ENCODE results near the gene RNF145. TPM values are rescaled to one million over a fixed set of nuclear protein-coding genes. Genes with fewer than 3 reads are reported as not detected.
"Not testable (repeated sequence)": the region's sequence is repeated elsewhere in the genome, so short reads cannot be mapped to it uniquely, and the experiment has no call there.

Gene RNF145
- total RNA-seq, 2 experiments from 2014 or later = 91.4 to 91.8 TPM

DNA sequence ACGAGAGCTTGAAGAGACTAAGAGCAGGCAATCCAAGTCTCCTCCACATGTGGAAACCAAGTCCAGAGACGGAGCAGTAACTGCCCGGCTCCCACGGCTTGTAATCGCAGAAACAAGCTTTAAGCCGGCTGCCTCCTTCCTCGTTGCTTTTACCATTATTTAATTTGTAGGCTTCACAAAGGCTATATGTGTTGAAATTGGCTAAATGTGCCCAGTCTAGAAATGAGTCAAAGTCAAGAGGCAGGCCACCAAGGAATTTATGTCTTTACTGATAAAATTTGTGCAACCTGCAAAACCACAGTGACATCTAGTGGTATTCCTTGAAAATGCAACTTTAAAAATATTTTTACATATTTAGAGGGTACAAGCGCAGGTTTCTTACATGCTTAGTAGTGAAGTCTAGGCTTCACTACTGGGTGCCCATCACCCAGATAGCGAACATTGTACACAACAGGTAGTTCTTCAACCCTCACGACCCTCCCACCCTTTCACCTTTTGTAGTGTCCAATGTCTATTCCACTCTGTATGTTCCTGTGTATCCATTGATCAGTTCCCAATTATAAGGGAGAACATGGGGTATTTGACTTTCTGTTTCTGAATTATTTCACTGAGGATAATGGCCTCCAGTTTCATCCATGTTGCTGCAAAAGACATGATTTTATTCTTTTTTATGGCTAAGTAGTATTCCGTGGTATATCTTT is 76.2 kb downstream of the RNF145 start:
- ChIA-PET CTCF (interaction anchor here (0.6 to 1.4 kb wide), 8 partner anchors 11 to 1259 kb away, joined by 3 to 6 read pairs (median 4); no protein-coding TSS in a partner anchor), POLR2A (no interaction called here)

DNA sequence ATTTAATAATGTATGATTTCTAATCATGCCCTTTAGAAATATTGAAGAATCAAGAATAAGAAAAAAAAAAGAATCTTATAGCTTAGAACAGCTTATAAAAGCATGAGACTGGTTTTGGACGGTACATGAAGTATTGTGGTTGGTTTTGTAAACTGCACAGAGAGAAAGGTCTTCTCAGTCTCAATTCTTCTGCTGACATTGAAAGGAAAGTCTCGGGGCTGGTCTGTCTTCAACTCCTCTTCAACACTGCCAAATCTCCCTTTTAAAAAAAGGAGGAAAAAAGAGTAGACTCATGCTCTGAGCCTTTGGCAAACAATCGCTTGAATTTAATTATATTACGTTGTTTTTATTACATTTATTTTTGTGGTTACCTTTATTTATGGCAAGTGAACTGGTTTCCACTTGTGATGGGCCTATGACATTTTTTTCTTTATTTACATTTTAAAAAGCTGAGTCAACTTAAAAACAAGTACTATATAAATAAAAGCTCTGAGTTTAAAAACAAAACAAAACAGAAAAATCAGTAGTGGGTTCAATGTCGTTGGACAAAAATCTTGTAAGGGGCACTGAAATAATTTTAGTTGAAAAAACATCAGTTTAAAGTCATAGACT is 76.8 kb downstream of the RNF145 start:
- POLR2A ChIA-PET = no interaction called here
- CTCF ChIA-PET = interaction anchor here (0.6 to 1.4 kb wide), 8 partner anchors 10 to 1259 kb away, joined by 3 to 6 read pairs (median 4); no protein-coding TSS in a partner anchor

DNA sequence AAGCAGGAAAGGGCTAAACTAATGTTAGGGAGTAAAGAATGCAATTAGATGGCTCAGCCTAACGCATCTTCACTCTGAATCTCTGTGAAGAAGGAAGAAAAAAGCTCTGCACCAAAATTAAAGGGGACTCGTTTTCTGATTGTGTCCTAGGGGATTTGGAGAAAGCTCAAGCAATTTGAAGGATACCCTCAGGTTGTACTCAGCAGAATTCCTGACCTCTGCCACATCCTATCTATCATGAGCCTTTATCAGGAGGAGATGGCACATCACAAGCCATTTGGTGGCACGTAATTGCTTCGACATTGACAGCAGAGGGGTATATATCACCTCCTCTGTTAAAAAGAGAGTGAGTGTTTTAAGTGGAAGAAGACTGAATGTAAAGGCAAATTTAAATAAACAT is 77.4 kb downstream of the RNF145 start:
- CTCF ChIA-PET = interaction anchor here (0.8 to 1.4 kb wide), 3 partner anchors 10 to 200 kb away, joined by 3 read pairs; no protein-coding TSS in a partner anchor
- POLR2A ChIA-PET = no interaction called here

DNA sequence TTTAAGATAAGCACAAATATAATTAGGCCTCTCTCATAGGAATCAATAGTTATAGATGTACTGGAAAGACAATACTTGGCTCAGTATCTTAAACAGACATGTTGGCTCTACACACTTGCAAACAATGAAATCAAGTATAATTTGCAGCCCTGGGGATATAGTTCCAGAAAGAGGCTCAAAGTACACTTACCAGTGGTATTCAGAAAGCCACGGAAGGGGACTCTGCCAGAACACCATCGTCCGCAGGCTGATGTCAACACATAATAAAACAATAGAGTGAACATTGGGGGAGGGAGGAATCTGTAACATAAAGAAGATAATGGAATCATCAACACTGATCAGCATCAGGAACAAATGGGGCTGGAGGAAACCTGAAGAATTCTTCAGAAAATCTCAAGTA is 78.5 kb downstream of the RNF145 start:
- POLR2A ChIA-PET = no interaction called here
- CTCF ChIA-PET = no interaction called here

DNA sequence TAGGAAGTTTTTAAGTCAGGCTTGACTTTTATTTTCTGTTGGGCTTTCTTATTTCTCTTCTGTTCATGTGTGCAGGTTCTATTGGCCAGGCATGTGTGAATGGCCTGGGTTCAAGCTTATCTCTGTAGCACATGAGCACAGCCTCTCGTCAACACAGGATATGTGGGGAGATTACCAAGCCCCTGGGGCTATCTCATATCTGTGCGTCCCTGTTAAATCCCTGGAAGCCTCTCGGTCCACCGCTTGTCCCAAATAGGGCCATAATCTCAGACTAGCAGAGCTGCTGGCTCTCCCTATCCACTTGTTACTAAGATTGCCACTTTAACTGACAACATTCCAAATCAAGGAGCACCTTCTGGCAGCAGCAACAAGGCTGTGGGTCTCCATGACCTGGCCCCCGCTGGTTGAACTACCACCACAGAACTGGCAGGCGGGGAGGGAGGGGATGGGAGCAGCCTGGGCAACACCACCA is 81.2 kb downstream of the RNF145 start:
- ChIA-PET POLR2A (no interaction called here), CTCF (interaction anchor here (1.2 kb wide), 1 partner anchor 433 kb away, joined by 5 read pairs; no protein-coding TSS in a partner anchor)

DNA sequence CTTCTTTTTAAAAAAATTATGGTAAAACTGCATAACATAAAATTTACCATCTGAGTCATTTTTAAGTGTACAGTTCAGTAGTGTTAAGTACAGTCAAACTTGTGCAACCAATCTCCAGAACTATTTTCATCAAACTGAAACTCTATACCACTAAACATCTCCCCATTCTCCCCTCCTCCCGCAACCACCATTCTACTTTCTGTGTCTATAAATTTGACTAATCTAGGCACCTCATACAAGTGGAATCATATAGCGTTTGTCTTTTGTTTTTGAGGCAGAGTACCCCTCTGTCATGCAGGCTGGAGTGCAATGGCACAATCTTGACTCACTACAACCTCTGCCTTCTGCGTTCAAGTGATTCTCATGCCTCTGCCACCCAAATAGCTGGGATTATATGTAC is 85.7 kb downstream of the RNF145 start:
- ChIA-PET CTCF (no interaction called here), POLR2A (interaction anchor here (0.6 kb wide), 1 partner anchor 39 kb away, joined by 9 read pairs; no protein-coding TSS in a partner anchor)

DNA sequence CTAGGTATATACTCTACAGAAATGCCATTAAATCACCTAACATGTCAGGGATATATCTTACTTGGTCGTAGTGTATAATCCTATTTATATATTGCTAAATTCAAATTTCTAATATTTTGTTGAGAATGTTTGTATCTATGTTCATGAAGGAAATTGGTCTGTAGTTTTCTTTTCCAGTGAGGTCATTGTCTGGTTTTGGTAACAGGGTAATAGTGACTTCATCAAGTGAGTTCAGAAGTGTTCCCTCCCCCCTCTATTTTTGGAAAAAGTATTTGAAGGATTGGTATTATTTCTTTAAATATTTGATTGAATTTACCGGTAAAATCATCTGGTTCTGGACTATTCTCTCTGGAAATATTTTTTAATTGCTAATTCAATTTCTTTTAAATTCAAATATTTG is 86.2 kb downstream of the RNF145 start:
- ChIA-PET CTCF (interaction anchor here (2.2 kb wide), 1 partner anchor 17 kb away, joined by 6 read pairs; no protein-coding TSS in a partner anchor), POLR2A (no interaction called here)

DNA sequence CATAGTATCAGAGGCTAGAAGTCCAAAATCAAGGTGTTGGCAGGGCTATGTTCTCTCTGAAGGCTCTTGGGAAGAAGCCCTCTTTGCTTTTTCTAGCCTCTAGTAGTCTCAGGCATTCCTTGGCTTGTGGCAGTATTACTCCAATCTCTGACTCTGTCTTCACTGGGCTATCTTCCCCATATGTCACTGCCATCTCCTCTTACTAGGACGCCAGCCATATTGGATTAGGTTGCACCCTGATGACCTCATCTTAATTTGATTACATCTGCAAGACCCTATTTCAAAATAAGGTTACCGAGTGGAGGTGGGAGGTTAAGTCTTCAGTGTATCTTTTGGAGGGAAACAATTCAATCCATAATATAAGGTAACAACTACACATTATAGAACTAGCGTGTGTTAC is 88.3 kb downstream of the RNF145 start:
- CTCF ChIA-PET = interaction anchor here (2.2 kb wide), 1 partner anchor 15 kb away, joined by 6 read pairs; no protein-coding TSS in a partner anchor
- POLR2A ChIA-PET = no interaction called here

DNA sequence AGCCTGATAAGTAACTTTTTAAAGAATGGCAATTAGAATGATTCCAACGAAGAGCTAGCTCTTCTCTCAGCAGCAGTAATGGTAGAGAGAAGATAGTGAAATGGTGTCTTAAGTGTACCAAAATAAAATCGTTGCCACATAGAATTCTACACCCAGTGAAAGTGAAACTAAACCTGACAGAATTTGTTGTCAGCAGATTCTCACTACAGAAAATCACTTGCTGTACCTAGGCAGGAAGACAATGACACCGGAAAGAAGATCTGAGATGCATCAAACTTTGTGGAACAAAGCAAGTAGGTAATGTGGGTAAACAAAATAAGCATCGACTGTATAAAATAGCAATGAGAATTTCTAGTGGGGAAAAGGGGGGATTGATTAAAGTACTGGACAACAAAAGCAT is 88.9 kb downstream of the RNF145 start:
- CTCF ChIA-PET = interaction anchor here (1.1 kb wide), 1 partner anchor 12 kb away, joined by 5 read pairs; no protein-coding TSS in a partner anchor
- POLR2A ChIA-PET = no interaction called here

DNA sequence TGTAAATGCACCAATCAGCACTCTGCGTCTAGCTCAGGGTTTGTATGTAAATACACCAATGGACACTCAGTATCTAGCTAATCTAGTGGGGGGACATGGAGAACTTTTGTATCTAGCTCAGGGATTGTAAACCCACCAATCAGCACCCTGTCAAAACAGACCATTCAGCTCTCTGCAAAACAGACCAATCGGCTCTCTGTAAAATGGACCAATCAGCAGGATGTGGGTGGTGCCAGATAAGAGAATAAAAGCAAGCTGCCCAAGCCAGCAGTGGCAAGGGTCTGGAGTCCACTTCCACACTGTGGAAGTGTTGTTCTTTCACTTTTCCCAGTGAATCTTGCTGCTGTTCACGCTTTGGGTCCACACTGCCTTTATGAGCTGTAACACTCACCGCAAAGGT is 89.5 kb downstream of the RNF145 start:
- CTCF ChIA-PET = interaction anchor here (1.1 to 1.8 kb wide), 2 partner anchors 12 to 13 kb away, joined by 5 read pairs; no protein-coding TSS in a partner anchor
- POLR2A ChIA-PET = interaction anchor here (0.6 kb wide), 1 partner anchor 1984 kb away, joined by 3 read pairs; no protein-coding TSS in a partner anchor

DNA sequence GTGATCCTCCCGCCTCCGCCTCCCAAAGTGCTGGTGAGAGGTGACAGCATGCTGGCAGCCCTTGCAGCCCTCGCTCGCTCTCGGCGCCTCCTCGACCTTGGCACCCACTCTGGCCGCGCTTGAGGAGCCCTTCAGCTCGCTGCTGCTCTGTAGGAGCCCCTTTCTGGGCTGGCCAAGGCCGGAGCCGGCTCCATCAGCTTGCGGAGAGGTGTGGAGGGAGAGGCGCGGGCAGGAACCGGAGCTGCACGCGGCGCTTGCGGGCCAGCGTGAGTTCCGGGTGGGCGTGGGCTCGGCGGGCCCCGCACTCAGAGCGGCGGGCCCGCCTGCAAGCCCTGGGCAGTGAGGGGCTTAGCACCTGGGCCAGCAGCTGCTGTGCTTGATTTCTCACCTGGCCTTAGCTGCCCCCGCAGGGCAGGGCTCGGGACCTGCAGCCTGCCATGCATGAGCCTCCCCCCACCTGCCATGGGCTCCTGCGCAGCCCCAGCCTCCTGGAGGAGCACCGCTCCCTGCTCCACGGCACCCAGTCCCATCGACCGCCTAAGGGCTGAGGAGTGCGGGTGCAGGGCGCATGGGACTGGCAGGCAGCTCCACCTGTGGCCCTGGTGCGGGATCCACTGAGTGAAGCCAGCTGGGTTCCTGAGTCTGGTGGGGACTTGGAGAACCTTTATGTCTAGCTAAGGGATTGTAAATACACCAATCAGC is 90.2 kb downstream of the RNF145 start:
- CTCF ChIA-PET = interaction anchor here (0.6 to 1.8 kb wide), 3 partner anchors 12 to 55 kb away, joined by 4 to 5 read pairs (median 5); no protein-coding TSS in a partner anchor
- POLR2A ChIA-PET = not testable (repeated sequence)

DNA sequence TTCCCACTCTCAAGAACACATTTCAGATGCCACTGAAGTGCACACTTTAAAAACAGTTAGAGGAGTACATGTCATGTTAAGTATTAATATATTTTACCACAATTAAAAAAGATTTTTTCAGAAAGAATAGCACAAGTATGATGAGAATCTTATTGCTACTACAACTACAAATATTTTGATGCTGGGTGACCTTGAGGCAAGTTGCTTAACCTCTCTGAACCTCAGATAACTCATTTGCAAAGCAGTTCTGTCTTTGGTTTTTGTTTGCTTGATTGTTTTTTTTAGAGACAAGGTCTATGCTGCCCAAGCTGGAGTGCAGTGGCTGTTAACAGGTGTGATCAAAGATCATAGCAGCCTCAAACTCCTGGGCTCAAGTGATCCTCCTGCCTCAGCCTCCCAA is 95.9 kb downstream of the RNF145 start:
- ChIA-PET CTCF (no interaction called here), POLR2A (no interaction called here)

DNA sequence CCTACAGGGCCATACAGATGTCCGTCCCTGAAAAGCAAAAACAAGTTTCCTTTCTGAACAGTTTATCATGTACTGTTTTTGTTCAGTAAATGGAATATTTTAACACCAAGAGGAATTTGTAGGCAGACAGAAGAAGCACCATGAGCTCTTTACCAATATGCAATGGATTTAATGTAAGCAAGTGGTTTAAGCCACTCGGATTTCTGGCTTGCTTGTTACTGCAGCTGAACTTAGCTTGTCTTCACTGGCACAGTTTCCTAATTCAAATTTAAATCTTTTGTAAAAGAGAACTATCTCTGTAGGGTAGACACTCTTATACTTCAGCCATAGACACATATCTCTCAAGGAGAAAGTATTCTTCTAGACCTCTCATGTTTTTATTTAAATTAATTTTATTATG is 96.9 kb downstream of the RNF145 start:
- CTCF ChIA-PET = no interaction called here

More for the DNA sequence above, 96.9 kb downstream of the RNF145 start:
- POLR2A ChIA-PET = no interaction called here

Other genes starting within 250 kb of the RNF145 start
- gene EBF1, start 109.6 kb downstream of the RNF145 start, total RNA-seq = not detected
- 10 to 100 TPM; 40.5 to 41.7 TPM for gene UBLCP1, start 53.7 kb upstream of the RNF145 start, total RNA-seq
- gene IL12B, start 120.9 kb upstream of the RNF145 start, total RNA-seq = not detected

Measured in activated CD8-positive, alpha-beta memory T cell treated with anti-CD3 and anti-CD28 coated beads for 36 hours (primary cell).